Transverse colon (tissue), 4 donors: Measurements from ENCODE around the gene ACACA. TPM values are rescaled to one million over a fixed set of nuclear protein-coding genes. Genes with fewer than 3 reads are reported as not detected.
A peak's percentile ranks its signal among the peaks of the same experiment; 100 is the strongest.

Experiments
- DNase-seq: peaks from one replicate; pipeline ENCODE4 v3.0.0-alpha.2; 2019
- H3K27ac ChIP-seq, 4 donors: fragments of 200-600 bp; sonication (generic); 2 replicates each; pipeline ENCODE4 v1.5.1; 2016 to 2018; ENCODE audit warnings: inconsistent platforms in 4 of 4
- H3K27me3 ChIP-seq: fragments of 200-600 bp; sonication (generic); 2 replicates; pipeline ENCODE4 v1.5.1; 2017; ENCODE audit warnings: inconsistent platforms
- H3K36me3 ChIP-seq, 4 donors: fragments of 200-600 bp; sonication (generic); 2 replicates each; pipeline ENCODE4 v1.5.1; 2017 to 2019; ENCODE audit warnings: inconsistent platforms in 4 of 4
- H3K4me1 ChIP-seq, 4 donors: fragments of 200-600 bp; sonication (generic); 2 replicates each; pipeline ENCODE4 v1.5.1; 2017 to 2020; ENCODE audit warnings: inconsistent platforms in 4 of 4
- H3K4me3 ChIP-seq, 4 donors: fragments of 200-600 bp; sonication (generic); 1 replicate in 1 of 4; 2 replicates in 3 of 4; pipeline versions ENCODE4 v1.5.1 to v1.6.1; 2017 to 2019; ENCODE audit warnings: inconsistent platforms in 4 of 4
- H3K9me3 ChIP-seq, 2 donors: fragments of 200-600 bp; sonication (generic); 2 replicates each; pipeline ENCODE4 v1.5.1; 2017 to 2019; ENCODE audit warnings: inconsistent platforms in 2 of 2
- CTCF ChIP-seq, 5 experiments: fragments of 200-600 bp in 3 of 5; fragments of 450-650 bp in 2 of 5; sonication (generic) in 3 of 5; IDR thresholded peaks; 1 replicate in 2 of 5; 2 replicates in 3 of 5; pipeline ENCODE4 v1.5.1; 2016 to 2017; ENCODE audit warnings: antibody characterized with exemption in 5 of 5, inconsistent platforms in 3 of 5, mild to moderate bottlenecking in 2 of 5, moderate library complexity in 1 of 5
- EP300 ChIP-seq: sonication (generic); formaldehyde crosslinking; IDR thresholded peaks from one replicate; pipeline ENCODE4 v1.6.1; 2017; ENCODE audit warnings: antibody characterized with exemption, low read depth
- POLR2A ChIP-seq: fragments of 450-650 bp; IDR thresholded peaks from one replicate; pipeline ENCODE4 v1.6.1; 2016; ENCODE audit warnings: antibody characterized with exemption, mild to moderate bottlenecking, moderate library complexity
- POLR2AphosphoS5 ChIP-seq, 3 donors: sonication (generic); formaldehyde crosslinking; IDR thresholded peaks; one replicate each; pipeline ENCODE4 v1.6.1; 2016; ENCODE audit warnings: antibody characterized with exemption in 3 of 3
- WGBS, 2 donors: methylation state at CpG; one replicate each; pipeline ENCODE4 v1.1.5; 2018; ENCODE audit warnings: low coverage in 1 of 2; 5-methylcytosine and 5-hydroxymethylcytosine counted together
- in situ Hi-C, 4 donors: fragments of 200-750 bp; cut with MboI; loops; one replicate each; pipeline versions ENCODE4 v1.15.0 to v1.15.1; 2017; ENCODE audit warnings: low sequenced_read_pairs in 3 of 4, low pct_ligation_motif_present in 1 of 4, low pct_unique_long_range_greater_than_20kb in 1 of 4
- intact Hi-C: fragments of 100-400 bp; cut with DNase I; formaldehyde crosslinking; loops from one replicate; pipeline ENCODE4 v1.15.1; 2023; ENCODE audit warnings: low total_unique reads
- total RNA-seq, 4 donors: library from RNA; depleted of rRNA; stranded (reverse); fragments of >200 nt; gene quantifications; one replicate each; pipeline ENCODE4 v1.1.0, GENCODE V29; 2016

The ACACA gene
- total RNA-seq, 4 donors from 2014 or later: 21.7 to 173 (median 23.9) TPM

- Histone ChIP-seq H3K36me3 (peaks cover 0 to under 1% (median 0%) of the 10 kb centered on the region in 4 donors), H3K4me1 (peaks cover 0 to 3% (median 2%) of the 10 kb centered on the region in 4 donors), H3K27me3 (no peaks in the 10 kb centered on the region), H3K4me3 (no peak overlapping the region), H3K27ac (no peak overlapping the region), H3K9me3 (no peaks in the 10 kb centered on the region)
- in situ Hi-C loops (loop anchor here in 2 of 4 donors (10.0 to 25.0 kb wide), 2 partner anchors 111 to 437 kb away; no protein-coding TSS in a partner anchor), intact Hi-C loops (loop anchor here (5.0 kb wide), 2 partner anchors 424 to 1789 kb away; no protein-coding TSS in a partner anchor)
- DNase-seq: no peak
- TF ChIP-seq CTCF (IDR thresholded peaks at IDR 0.05) (no peak), POLR2AphosphoS5 (IDR thresholded peaks at IDR 0.05) (no peak), POLR2A (no peak), EP300 (no peak)
- 65 to 68% methylated on average over 5 of the region's 5 CpGs for WGBS, 2 donors
Observed at GRCh38 chr17:37051381-37051780, 355.3 kb downstream of the ACACA start.

GRCh38 chr17:37050920-37051319 is 355.7 kb downstream of the ACACA start:
- no peak for TF ChIP-seq CTCF (IDR thresholded peaks at IDR 0.05)
- no peak for TF ChIP-seq EP300
- no peak for TF ChIP-seq POLR2AphosphoS5 (IDR thresholded peaks at IDR 0.05)
- TF ChIP-seq POLR2A: no peak
- in situ Hi-C loops: loop anchor here in 2 of 4 donors (10.0 to 25.0 kb wide), 2 partner anchors 111 to 436 kb away; no protein-coding TSS in a partner anchor
- H3K27me3 ChIP-seq: no peaks in the 10 kb centered on the region
- H3K27ac ChIP-seq: no peak overlapping the region
- DNase-seq: no peak
- H3K36me3 ChIP-seq: no peaks in the 10 kb centered on the region
- intact Hi-C loops: loop anchor here (5.0 kb wide), 2 partner anchors 424 to 1789 kb away; no protein-coding TSS in a partner anchor
- peaks cover 0 to 3% (median 2%) of the 10 kb centered on the region in 4 donors for H3K4me1 ChIP-seq
- no peak overlapping the region for H3K4me3 ChIP-seq
- H3K9me3 ChIP-seq: no peaks in the 10 kb centered on the region
- 60 to 79% methylated on average over 1 to 5 of the region's 5 CpGs for WGBS, 2 donors

GRCh38 chr17:37048811-37049210 is 357.8 kb downstream of the ACACA start:
- no peak for TF ChIP-seq CTCF (IDR thresholded peaks at IDR 0.05)
- TF ChIP-seq POLR2A: no peak
- no peak for TF ChIP-seq POLR2AphosphoS5 (IDR thresholded peaks at IDR 0.05)
- no peak for TF ChIP-seq EP300
- H3K4me3 ChIP-seq: no peak overlapping the region
- no peaks in the 10 kb centered on the region for H3K9me3 ChIP-seq
- H3K36me3 ChIP-seq: no peaks in the 10 kb centered on the region
- peaks cover 0 to 3% (median 2%) of the 10 kb centered on the region in 4 donors for H3K4me1 ChIP-seq
- in situ Hi-C loops: loop anchor here in 3 of 4 donors (5.0 to 25.0 kb wide), 3 partner anchors 412 to 424 kb away; no protein-coding TSS in a partner anchor
- WGBS, 2 donors: 77 to 88% methylated on average over 5 of the region's 5 CpGs
- H3K27me3 ChIP-seq: no peaks in the 10 kb centered on the region
- H3K27ac ChIP-seq: no peak overlapping the region
- intact Hi-C loops: no loop called here
- no peak for DNase-seq

DNA sequence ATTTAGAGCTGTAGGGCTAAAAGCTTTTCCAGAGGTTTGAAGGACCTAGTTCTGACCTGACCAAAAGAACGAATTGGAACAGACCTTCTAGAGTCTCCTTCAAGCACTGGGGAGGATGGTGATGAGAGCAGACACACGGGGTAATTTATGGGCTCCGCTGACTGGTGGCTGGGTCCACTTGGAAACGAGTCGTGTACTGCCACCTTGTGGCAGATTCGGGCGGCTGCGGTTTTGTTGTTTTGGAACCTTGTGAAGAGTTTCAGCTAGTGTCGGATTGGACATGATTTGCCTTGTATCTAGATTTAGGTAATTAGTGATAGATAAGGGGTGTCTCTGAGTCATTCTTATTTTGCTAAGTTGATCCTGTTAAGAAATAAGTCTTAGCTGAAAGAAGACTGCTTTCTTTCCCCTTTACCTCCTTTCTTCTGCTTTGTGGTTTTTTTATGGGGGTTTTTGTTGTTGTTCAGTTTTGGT is 359.0 kb downstream of the ACACA start:
- intact Hi-C loops (no loop called here), in situ Hi-C loops (loop anchor here in 3 of 4 donors (5.0 to 25.0 kb wide), 3 partner anchors 410 to 423 kb away; no protein-coding TSS in a partner anchor)
- Histone ChIP-seq H3K4me1 (peaks cover 0 to 3% (median 2%) of the 10 kb centered on the region in 4 donors), H3K9me3 (no peaks in the 10 kb centered on the region), H3K27ac (no peak overlapping the region), H3K27me3 (no peaks in the 10 kb centered on the region), H3K4me3 (no peak overlapping the region), H3K36me3 (no peaks in the 10 kb centered on the region)
- peak; percentile 75 for DNase-seq
- TF ChIP-seq EP300 (no peak), CTCF (IDR thresholded peaks at IDR 0.05) (peak; percentile 81 to 88 (median 86)), POLR2A (no peak)
- WGBS, 2 donors: 7 to 17% methylated on average over 3 to 9 of the region's 9 CpGs
